Coronary artery (tissue), 2 donors: Measurements from ENCODE around the gene PHRF1.

Experiments used
- DNase-seq: peaks from one replicate; pipeline ENCODE4 v3.0.0-alpha.2; 2017; ENCODE audit warnings: low spot score
- H3K27ac ChIP-seq, 2 donors: fragments of 200-600 bp; sonication (generic); one replicate each; pipeline ENCODE4 v1.5.1; 2016 to 2019
- H3K4me3 ChIP-seq: fragments of 200-600 bp; sonication (generic); 2 replicates; pipeline ENCODE4 v1.5.1; 2016; ENCODE audit warnings: mild to moderate bottlenecking, moderate library complexity
- CTCF ChIP-seq: fragments of 200-600 bp; sonication (generic); IDR thresholded peaks from one replicate; pipeline ENCODE4 v1.5.1; 2019; ENCODE audit warnings: antibody characterized with exemption

PHRF1 gene

DNA sequence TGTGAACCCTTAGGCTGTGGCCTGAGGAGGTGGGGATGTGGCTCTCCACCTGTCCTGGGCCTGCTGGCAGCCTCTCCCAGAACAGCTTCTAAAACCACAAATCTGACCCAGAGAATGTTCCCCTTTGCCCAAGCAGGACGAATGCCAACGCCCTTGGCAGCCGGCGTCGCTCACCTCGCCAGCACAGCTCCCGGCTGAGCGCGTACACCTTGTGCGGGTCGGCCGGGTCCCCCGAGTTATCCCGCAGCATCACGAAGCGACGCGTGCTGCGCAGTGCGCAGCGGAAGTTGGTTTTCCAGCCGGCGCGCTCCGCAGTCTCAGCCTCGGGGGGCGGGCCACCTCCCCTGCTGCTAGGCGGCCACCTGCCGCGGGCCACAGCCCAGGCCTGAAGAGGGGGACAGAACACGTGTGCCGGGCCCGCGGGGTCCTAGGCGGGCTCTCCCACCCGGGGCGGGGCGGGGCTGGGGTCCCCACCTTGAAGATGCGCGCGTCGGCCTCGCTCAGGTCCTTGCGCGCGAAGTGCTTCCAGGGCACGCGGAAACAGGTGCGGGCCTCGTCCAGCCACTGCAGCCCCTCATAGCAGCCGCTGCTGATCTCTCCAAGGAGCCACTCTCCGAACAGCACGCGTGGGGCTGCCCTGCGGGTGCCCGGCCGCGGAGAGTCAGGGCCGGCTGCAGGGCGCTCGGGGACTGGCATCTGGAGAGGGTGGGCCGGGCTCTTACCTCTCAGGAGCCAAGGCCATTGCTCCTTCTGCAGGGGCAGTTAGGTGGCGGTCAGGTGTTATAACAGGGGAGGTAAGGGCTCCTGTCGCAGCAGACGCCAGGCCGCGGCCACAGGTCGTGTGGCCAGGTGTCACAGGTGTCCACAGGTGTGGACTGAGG lies 38.6 kb downstream of the PHRF1 start:
- Histone ChIP-seq H3K27ac (peak overlapping the region; percentile 79 to 92), H3K4me3 (peak overlapping the region; percentile 84)
- TF ChIP-seq CTCF, result no peak
- peak; percentile 73 for DNase-seq

DNA sequence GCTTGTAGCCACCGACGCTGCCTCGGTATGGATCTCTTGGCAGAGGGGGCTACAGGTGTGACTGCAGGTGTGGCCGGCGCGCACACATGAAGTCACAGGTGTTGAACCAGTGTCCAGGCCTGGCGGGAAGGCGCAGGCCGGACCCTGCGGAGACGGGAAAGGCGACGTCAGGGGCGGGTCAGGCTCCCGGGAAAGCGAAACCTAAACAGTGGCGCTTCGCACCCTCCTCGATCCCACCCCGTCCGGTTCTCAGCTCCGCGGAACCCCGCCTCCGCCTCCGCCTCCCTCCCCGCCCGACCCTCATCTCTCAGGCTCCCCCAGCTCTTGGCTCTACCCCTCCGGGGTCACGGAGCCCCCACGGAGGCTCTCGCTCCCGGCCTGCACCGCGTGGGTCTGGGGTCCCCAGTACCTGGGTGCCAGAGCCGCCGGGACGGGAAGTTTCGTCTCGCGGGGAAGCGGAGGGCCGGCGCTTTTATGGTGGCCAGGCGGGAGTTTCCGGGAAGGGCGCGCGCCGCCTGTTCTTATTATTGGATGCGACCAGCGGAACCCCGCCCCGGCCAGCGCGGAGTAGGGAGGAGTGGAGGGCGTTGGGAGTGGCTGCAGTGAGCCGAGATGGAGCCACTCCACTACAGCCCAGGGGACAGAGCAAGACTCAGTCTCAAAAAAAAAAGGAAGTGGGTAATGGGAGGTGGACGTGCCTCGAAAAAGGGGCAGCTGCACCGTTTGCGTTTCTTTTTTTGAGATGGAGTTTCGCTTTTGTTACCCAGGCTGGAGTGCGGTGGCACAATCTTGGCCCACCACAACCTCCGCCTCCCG lies 39.4 kb downstream of the PHRF1 start, which contains the start of gene IRF7:
Gene IRF7 (minus strand): TSS at position 447 of the 816 bp plus-strand sequence. CDS start 586 bp downstream, outside the sequence.
- peak; percentile 97 for DNase-seq
- Histone ChIP-seq H3K27ac (peak within 1 kb of the TSS; percentile 79 to 92), H3K4me3 (peak within 1 kb of the TSS; percentile 84)
- no peak for TF ChIP-seq CTCF

DNA sequence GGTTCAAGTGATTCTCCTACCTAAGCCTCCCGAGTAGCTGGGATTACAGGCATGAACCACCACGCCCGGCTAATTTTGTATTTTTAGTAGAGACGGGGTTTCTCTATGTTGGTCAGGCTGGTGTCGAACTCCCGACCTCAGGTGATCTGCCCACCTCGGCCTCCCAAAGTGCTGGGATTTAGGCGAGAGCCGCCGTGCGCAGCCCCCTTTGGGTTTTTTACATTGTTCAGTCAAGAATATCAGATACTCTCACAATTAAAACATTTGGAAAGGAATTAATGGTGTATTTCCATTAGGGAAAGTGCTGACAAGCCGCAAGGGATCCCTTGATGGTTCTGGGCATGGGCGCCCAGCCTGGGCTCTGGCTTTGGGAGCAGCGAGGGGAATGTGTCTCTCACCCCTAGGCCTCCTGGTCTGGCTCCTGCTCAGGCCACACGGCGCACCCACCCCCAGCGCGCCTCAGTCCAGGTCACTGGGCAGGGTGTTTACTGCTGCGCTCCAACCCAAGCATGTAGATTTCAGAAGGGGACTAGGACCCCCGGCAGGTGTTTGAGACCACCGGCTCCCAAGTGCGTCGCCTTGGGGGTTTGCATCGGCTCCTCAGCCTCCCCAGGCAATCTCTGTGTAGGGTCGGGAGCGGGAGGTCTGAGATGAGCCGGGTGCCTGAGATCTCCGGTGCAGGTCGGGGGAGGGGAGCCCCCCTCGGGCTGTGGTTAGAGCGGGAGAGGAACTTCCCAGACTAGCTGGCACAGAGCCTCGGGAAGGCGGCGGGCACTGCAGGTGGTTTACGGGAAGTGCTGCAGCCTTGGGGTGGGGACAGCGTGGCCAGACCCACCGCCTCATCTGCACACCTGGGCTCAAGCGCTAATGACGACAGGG lies 40.3 kb downstream of the PHRF1 start:
- Histone ChIP-seq H3K4me3 (peak overlapping the region; percentile 84), H3K27ac (peak overlapping the region; percentile 79 to 92)
- DNase-seq, result no peak
- no peak for TF ChIP-seq CTCF

DNA sequence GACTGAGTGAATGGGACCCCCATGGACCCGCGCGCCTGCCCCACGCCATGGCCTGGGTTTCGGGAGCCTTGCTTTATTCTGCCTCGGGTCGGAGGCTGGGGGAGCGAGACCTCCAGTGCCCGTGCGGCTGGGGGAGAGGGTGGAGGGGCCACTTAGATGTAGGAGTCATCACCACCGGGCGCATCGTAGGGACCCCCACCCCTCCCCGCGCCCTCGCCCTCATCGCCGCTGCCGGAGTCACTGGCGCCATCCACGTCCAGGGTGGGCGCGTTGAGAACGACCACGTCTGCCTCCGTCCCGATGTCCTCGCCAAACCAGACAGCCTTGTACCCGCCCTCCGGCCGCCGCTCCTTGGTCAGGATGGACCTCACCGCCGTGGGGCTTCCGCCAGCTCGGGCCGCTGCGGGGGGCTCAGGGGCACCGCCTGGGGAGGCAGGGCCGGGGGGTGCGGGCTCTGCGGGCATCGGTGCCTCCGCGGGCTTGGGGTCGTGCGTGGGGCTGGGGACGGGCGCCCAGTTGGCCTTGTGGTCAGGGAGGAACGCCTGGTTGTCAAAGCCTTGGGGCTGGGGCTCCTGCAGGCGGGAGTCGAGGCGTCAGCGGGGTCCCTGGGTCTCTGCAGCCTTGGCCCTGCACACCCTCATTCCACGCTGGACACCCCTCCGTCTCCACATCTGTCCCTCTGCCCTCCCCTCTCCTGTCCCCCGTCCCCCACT lies 41.1 kb downstream of the PHRF1 start:
- TF ChIP-seq CTCF, result no peak
- DNase-seq, result no peak
- Histone ChIP-seq H3K4me3 (no peak overlapping the region), H3K27ac (no peak overlapping the region)

DNA sequence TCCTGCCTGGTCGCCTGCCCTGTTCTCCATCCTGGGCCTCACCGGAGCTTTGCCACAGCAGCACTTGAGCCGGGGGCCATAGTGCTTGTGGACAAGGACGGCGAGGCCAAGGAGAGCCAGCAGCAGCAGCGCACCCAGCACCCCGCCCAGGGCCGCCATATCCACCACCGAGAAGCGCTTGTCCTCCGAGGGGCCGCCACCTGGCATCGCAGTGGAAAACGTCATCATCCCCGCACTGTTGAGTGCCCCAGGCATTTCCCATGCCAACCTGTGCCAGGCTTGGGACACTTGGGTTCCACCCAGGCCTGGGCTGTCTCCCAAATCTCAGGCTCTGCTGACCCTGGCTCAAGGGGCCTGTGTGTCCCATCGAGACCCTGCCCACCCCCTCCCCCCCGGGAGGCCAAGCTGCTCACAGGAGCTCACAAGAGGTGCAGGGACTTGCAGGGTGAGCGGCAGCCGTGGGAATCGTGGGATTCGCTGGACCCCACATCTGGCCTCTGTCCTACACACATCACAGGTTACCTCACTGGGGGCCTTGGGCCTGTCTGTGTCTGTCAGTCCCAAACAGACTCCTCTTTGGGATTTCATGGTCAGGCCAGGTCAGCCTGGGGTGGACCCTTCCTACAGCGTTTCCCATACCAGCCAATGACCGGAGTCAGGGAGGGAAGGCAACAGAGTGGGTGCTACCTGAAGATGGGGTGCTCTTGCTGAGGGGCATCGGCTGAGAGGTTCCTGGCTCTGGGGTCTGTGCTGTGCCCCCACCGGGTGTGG lies 41.8 kb downstream of the PHRF1 start:
- DNase-seq, result no peak
- Histone ChIP-seq H3K4me3 (no peak overlapping the region), H3K27ac (no peak overlapping the region)
- no peak for TF ChIP-seq CTCF
